Peyer's patch (tissue), 4 donors: Measurements from ENCODE around the gene CLEC16A. TPM values are rescaled to one million over a fixed set of nuclear protein-coding genes. Genes with fewer than 3 reads are reported as not detected.

Source experiments
- DNase-seq, 3 donors: peaks; one replicate each; pipeline ENCODE4 v3.0.0-alpha.2; 2017 to 2019
- H3K27ac ChIP-seq, 4 donors: fragments of 200-600 bp; sonication (generic); one replicate each; pipeline ENCODE4 v1.5.1; 2016 to 2019
- H3K27me3 ChIP-seq, 2 donors: fragments of 200-600 bp; sonication (generic); one replicate each; pipeline ENCODE4 v1.5.1; 2019
- H3K36me3 ChIP-seq, 3 donors: fragments of 200-600 bp; sonication (generic); one replicate each; pipeline ENCODE4 v1.5.1; 2016 to 2019
- H3K4me1 ChIP-seq, 4 donors: fragments of 200-600 bp; sonication (generic); one replicate each; pipeline ENCODE4 v1.5.1; 2016 to 2019
- H3K4me3 ChIP-seq, 4 donors: fragments of 200-600 bp; sonication (generic); 1 replicate in 3 of 4; 2 replicates in 1 of 4; pipeline ENCODE4 v1.5.1; 2016 to 2019; ENCODE audit warnings: mild to moderate bottlenecking in 1 of 4
- H3K9me3 ChIP-seq, 4 donors: fragments of 200-600 bp; sonication (generic); one replicate each; pipeline ENCODE4 v1.5.1; 2016 to 2019; ENCODE audit warnings: mild to moderate bottlenecking in 1 of 4
- POLR2A ChIP-seq, 2 donors: fragments of 450-650 bp; IDR thresholded peaks; one replicate each; pipeline ENCODE4 v1.5.1; 2017; ENCODE audit warnings: antibody characterized with exemption in 2 of 2, mild to moderate bottlenecking in 2 of 2, moderate library complexity in 2 of 2
- total RNA-seq, 4 donors: library from RNA; depleted of rRNA; stranded (reverse); fragments of >200 nt; gene quantifications; one replicate each; pipeline ENCODE4 v1.1.0, GENCODE V29; 2016
- TF ChIP-seq, protein P1 (sequence below), 6 experiments: fragments of 450-650 bp in 4 of 6; fragments of 200-600 bp in 2 of 6; sonication (generic) in 1 of 6; IDR thresholded peaks; one replicate each; pipeline ENCODE4 v1.5.1; 2017 to 2019; ENCODE audit warnings: antibody characterized with exemption in 6 of 6, mild to moderate bottlenecking in 3 of 6, moderate library complexity in 1 of 6

Gene CLEC16A
- total RNA-seq, 4 donors from 2014 or later: 37.8 to 139 (median 64.3) TPM

- Histone ChIP-seq H3K27me3 (no peaks in the 10 kb centered on the region), H3K4me3 (no peak overlapping the region), H3K27ac (no peak overlapping the region), H3K36me3 (peaks cover 0 to 56% (median 0%) of the 10 kb centered on the region in 3 donors), H3K4me1 (no peaks in the 10 kb centered on the region), H3K9me3 (no peaks in the 10 kb centered on the region)
- DNase-seq: peak in 1 of 3 donors; percentile 10
- TF ChIP-seq, protein P1, sequence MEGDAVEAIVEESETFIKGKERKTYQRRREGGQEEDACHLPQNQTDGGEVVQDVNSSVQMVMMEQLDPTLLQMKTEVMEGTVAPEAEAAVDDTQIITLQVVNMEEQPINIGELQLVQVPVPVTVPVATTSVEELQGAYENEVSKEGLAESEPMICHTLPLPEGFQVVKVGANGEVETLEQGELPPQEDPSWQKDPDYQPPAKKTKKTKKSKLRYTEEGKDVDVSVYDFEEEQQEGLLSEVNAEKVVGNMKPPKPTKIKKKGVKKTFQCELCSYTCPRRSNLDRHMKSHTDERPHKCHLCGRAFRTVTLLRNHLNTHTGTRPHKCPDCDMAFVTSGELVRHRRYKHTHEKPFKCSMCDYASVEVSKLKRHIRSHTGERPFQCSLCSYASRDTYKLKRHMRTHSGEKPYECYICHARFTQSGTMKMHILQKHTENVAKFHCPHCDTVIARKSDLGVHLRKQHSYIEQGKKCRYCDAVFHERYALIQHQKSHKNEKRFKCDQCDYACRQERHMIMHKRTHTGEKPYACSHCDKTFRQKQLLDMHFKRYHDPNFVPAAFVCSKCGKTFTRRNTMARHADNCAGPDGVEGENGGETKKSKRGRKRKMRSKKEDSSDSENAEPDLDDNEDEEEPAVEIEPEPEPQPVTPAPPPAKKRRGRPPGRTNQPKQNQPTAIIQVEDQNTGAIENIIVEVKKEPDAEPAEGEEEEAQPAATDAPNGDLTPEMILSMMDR (IDR thresholded peaks at IDR 0.05): no peak
- TF ChIP-seq POLR2A (IDR thresholded peaks at IDR 0.05): no peak
Observed at GRCh38 chr16:11061629-11062270, 117.4 kb downstream of the CLEC16A start.

- peak in 2 of 3 donors; percentile 5 to 13 for DNase-seq
- no peak overlapping the region for H3K27ac ChIP-seq
- H3K27me3 ChIP-seq: no peaks in the 10 kb centered on the region
- peaks cover 0 to 52% (median 0%) of the 10 kb centered on the region in 3 donors for H3K36me3 ChIP-seq
- H3K4me3 ChIP-seq: no peak overlapping the region
- TF ChIP-seq, protein P1 (IDR thresholded peaks at IDR 0.05): no peak
- TF ChIP-seq POLR2A (IDR thresholded peaks at IDR 0.05): no peak
- H3K9me3 ChIP-seq: no peaks in the 10 kb centered on the region
- no peaks in the 10 kb centered on the region for H3K4me1 ChIP-seq
Observed at GRCh38 chr16:11063448-11064201, 119.3 kb downstream of the CLEC16A start.

DNA sequence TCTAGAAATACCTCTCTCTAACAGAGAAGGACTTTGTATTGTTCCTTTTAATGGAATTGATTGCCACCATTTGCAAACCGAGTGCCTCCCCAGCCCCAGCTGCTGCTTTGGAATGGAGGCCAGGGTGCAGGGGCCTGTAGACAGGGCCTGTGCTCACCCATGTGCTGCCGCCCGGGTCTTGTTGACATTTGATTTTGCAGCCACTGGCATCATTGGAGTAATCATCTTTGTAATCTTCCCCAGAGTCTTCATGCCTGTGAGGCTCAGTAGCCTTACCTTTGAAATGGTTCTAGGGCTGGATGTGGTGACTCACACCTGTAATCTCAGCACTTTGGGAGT, 119.8 kb downstream of the CLEC16A start:
- TF ChIP-seq, protein P1 (IDR thresholded peaks at IDR 0.05): no peak
- TF ChIP-seq POLR2A (IDR thresholded peaks at IDR 0.05): no peak
- H3K36me3 ChIP-seq: peaks cover 0 to 52% (median 0%) of the 10 kb centered on the region in 3 donors
- H3K27me3 ChIP-seq: no peaks in the 10 kb centered on the region
- no peak overlapping the region for H3K27ac ChIP-seq
- DNase-seq: peak in 2 of 3 donors; percentile 7 to 15
- H3K9me3 ChIP-seq: no peaks in the 10 kb centered on the region
- no peaks in the 10 kb centered on the region for H3K4me1 ChIP-seq
- H3K4me3 ChIP-seq: no peak overlapping the region

DNA sequence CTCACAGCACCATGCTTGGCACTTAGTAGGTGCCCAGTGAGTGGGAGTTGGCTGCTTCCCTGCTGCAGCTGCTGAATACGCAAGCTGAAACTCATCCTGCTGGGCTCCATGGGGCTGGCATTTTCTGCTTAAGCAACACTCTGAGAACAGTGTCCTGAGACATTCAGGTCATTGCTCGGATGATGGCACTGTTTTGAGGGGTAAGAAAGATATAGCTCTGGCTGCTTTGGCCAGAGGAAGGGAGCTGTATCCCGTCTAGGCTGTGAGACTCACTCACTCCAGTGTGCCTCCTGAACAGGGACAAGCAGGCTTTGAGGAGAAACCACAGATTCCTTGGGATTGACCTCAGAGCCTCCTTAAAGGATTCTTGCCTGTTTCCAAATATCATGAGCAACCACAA, 120.5 kb downstream of the CLEC16A start:
- no peak overlapping the region for H3K27ac ChIP-seq
- DNase-seq: peak in 2 of 3 donors; percentile 12 to 19
- TF ChIP-seq, protein P1 (IDR thresholded peaks at IDR 0.05): no peak
- no peak for TF ChIP-seq POLR2A (IDR thresholded peaks at IDR 0.05)
- no peaks in the 10 kb centered on the region for H3K27me3 ChIP-seq
- peaks cover 0 to 52% (median 0%) of the 10 kb centered on the region in 3 donors for H3K36me3 ChIP-seq
- H3K4me3 ChIP-seq: no peak overlapping the region
- no peaks in the 10 kb centered on the region for H3K4me1 ChIP-seq
- no peaks in the 10 kb centered on the region for H3K9me3 ChIP-seq

DNA sequence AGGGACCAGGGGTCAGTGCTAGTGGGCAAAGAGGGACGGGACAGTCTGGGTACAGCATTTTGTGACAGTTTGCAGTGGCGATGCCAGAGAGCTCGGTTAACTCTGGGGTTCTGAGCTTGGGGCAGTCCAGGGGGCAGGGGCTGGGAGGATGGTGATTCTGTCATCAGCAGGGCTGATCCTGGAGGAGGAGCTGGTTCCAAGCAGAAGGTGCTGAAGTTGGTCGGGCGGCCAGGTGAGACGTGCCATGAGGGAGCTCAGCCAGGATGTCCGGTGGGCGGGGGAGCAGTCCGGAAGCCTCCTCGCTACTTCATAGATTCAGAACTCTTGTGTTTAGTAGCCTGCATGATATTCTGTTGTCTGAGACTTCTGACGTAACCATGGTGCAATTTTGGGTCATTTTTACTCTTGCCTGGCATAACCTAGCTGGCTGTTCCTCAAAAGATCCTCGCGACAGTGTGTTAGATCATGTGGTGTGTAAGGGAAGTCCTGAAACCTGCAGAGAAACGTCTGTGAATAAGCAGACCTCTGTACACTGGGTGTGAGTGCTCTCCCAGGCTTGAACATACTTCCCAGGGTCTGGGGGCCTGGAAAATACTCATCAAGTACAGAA, 122.0 kb downstream of the CLEC16A start:
- Histone ChIP-seq H3K27me3 (no peaks in the 10 kb centered on the region), H3K36me3 (peaks cover 0 to 38% (median 0%) of the 10 kb centered on the region in 3 donors), H3K4me1 (no peaks in the 10 kb centered on the region), H3K4me3 (no peak overlapping the region), H3K27ac (no peak overlapping the region), H3K9me3 (no peaks in the 10 kb centered on the region)
- no peak for TF ChIP-seq POLR2A (IDR thresholded peaks at IDR 0.05)
- TF ChIP-seq, protein P1 (IDR thresholded peaks at IDR 0.05): no peak
- peak in 1 of 3 donors; percentile 38 for DNase-seq
